Ectodermal cell (in vitro differentiated cells): ENCODE measurements around the gene TRAIP.
A peak's percentile ranks its signal among the peaks of the same experiment; 100 is the strongest.

ENCODE experiments used
- H3K27ac ChIP-seq: 2 replicates; pipeline ENCODE4 v1.7.0; 2013; ENCODE audit warnings: mild to moderate bottlenecking, low read depth, low read length; ENCODE audit not compliant: insufficient read depth, poor library complexity, severe bottlenecking
- H3K27me3 ChIP-seq: 2 replicates; pipeline ENCODE4 v1.7.0; 2013; ENCODE audit warnings: mild to moderate bottlenecking, low read length; ENCODE audit not compliant: insufficient read depth, control insufficient read depth, poor library complexity, severe bottlenecking
- H3K36me3 ChIP-seq: one replicate; pipeline ENCODE4 v1.7.0; 2013; ENCODE audit warnings: low read length; ENCODE audit not compliant: control insufficient read depth, insufficient read depth
- H3K4me1 ChIP-seq: one replicate; pipeline ENCODE4 v1.7.0; 2013; ENCODE audit warnings: low read length; ENCODE audit not compliant: control insufficient read depth, insufficient read depth
- H3K4me3 ChIP-seq: 2 replicates; pipeline ENCODE4 v1.7.0; 2013; ENCODE audit warnings: low read depth, low read length, control low read depth; ENCODE audit not compliant: insufficient read depth
- H3K9me3 ChIP-seq: 2 replicates; pipeline ENCODE4 v1.7.0; 2013; ENCODE audit warnings: mild to moderate bottlenecking, low read length, moderate library complexity; ENCODE audit not compliant: control insufficient read depth
- WGBS, 2 experiments: methylation state at CpG; one replicate each; pipeline ENCODE4 v1.1.7; 2013; ENCODE audit warnings: missing lambda C conversion rate in 2 of 2; 5-methylcytosine and 5-hydroxymethylcytosine counted together

TRAIP gene

GRCh38 chr3:49859576-49860305 is 3.4 kb upstream of the TRAIP start:
- no peak overlapping the region for H3K4me3 ChIP-seq
- H3K27ac ChIP-seq = no peak overlapping the region
- H3K9me3 ChIP-seq = no peaks in the 10 kb centered on the region
- 94 to 95% methylated on average over 12 of the region's 12 CpGs for WGBS, 2 experiments
- H3K27me3 ChIP-seq = no peaks in the 10 kb centered on the region
- no peaks in the 10 kb centered on the region for H3K36me3 ChIP-seq
- peaks cover 12% of the 10 kb centered on the region for H3K4me1 ChIP-seq

GRCh38 chr3:49855662-49856061 is 702 bp downstream of the TRAIP start:
- peak overlapping the region; percentile 91 for H3K4me3 ChIP-seq
- 69 to 81% methylated on average over 5 of the region's 5 CpGs for WGBS, 2 experiments
- H3K27ac ChIP-seq = no peak overlapping the region

GRCh38 chr3:49845694-49846093 is 10.7 kb downstream of the TRAIP start:
- 91 to 96% methylated on average over 3 of the region's 3 CpGs for WGBS, 2 experiments
- H3K9me3 ChIP-seq = no peaks in the 10 kb centered on the region
- H3K36me3 ChIP-seq = peaks cover 21% of the 10 kb centered on the region
- H3K4me3 ChIP-seq = no peak overlapping the region
- no peaks in the 10 kb centered on the region for H3K4me1 ChIP-seq
- no peaks in the 10 kb centered on the region for H3K27me3 ChIP-seq
- no peak overlapping the region for H3K27ac ChIP-seq

More at GRCh38 chr3:49855662-49856061, 702 bp downstream of the TRAIP start:
- peaks cover 10% of the 10 kb centered on the region for H3K4me1 ChIP-seq
- no peaks in the 10 kb centered on the region for H3K27me3 ChIP-seq
- no peaks in the 10 kb centered on the region for H3K9me3 ChIP-seq
- no peaks in the 10 kb centered on the region for H3K36me3 ChIP-seq

GRCh38 chr3:49844464-49845183 is 11.7 kb downstream of the TRAIP start:
- no peaks in the 10 kb centered on the region for H3K9me3 ChIP-seq
- no peaks in the 10 kb centered on the region for H3K4me1 ChIP-seq
- H3K36me3 ChIP-seq = peaks cover 21% of the 10 kb centered on the region
- H3K27ac ChIP-seq = no peak overlapping the region
- WGBS, 2 experiments = 81 to 84% methylated on average over 5 of the region's 5 CpGs
- H3K27me3 ChIP-seq = no peaks in the 10 kb centered on the region
- no peak overlapping the region for H3K4me3 ChIP-seq

- H3K4me1 ChIP-seq = no peaks in the 10 kb centered on the region
- H3K9me3 ChIP-seq = no peaks in the 10 kb centered on the region
- 86 to 89% methylated on average over 3 of the region's 3 CpGs for WGBS, 2 experiments
- H3K27ac ChIP-seq = no peak overlapping the region
- H3K27me3 ChIP-seq = no peaks in the 10 kb centered on the region
- no peak overlapping the region for H3K4me3 ChIP-seq
- peaks cover 21% of the 10 kb centered on the region for H3K36me3 ChIP-seq
Observed at GRCh38 chr3:49842843-49843517, 13.4 kb downstream of the TRAIP start.

- 95 to 97% methylated on average over 7 of the region's 7 CpGs for WGBS, 2 experiments
- Histone ChIP-seq H3K9me3 (no peaks in the 10 kb centered on the region), H3K4me3 (no peak overlapping the region), H3K36me3 (peaks cover 20% of the 10 kb centered on the region), H3K27ac (no peak overlapping the region), H3K4me1 (no peaks in the 10 kb centered on the region), H3K27me3 (no peaks in the 10 kb centered on the region)
Observed at GRCh38 chr3:49841806-49842205, 14.6 kb downstream of the TRAIP start.

GRCh38 chr3:49841126-49841696 is 15.2 kb downstream of the TRAIP start:
- Histone ChIP-seq H3K27me3 (no peaks in the 10 kb centered on the region), H3K36me3 (peaks cover 22% of the 10 kb centered on the region), H3K4me1 (no peaks in the 10 kb centered on the region)

GRCh38 chr3:49840388-49840787 is 16.0 kb downstream of the TRAIP start:
- H3K36me3 ChIP-seq = peaks cover 14% of the 10 kb centered on the region
- 90% methylated on average over 2 of the region's 2 CpGs for WGBS, 2 experiments

More at GRCh38 chr3:49841126-49841696, 15.2 kb downstream of the TRAIP start:
- Histone ChIP-seq H3K27ac (no peak overlapping the region), H3K9me3 (no peaks in the 10 kb centered on the region), H3K4me3 (no peak overlapping the region)

GRCh38 chr3:49839193-49839809 is 17.1 kb downstream of the TRAIP start:
- H3K27me3 ChIP-seq = no peaks in the 10 kb centered on the region
- no peaks in the 10 kb centered on the region for H3K4me1 ChIP-seq
- H3K36me3 ChIP-seq = peaks cover 13% of the 10 kb centered on the region
- WGBS, 2 experiments = 62 to 63% methylated on average over 6 of the region's 6 CpGs
- H3K9me3 ChIP-seq = no peaks in the 10 kb centered on the region
- H3K27ac ChIP-seq = no peak overlapping the region
- no peak overlapping the region for H3K4me3 ChIP-seq

More at GRCh38 chr3:49840388-49840787, 16.0 kb downstream of the TRAIP start:
- no peaks in the 10 kb centered on the region for H3K4me1 ChIP-seq
- H3K9me3 ChIP-seq = no peaks in the 10 kb centered on the region
- H3K4me3 ChIP-seq = no peak overlapping the region
- H3K27ac ChIP-seq = no peak overlapping the region
- H3K27me3 ChIP-seq = no peaks in the 10 kb centered on the region
